ENCODE data around the gene CES4A.

CES4A gene

GRCh38 chr16:67050796-67051195, 62.4 kb downstream of the CES4A start:
- Mint-ChIP-seq H3K4me1 (ENCODE audit: low read depth) (peaks cover 16% of the 10 kb centered on the region), H3K27me3 (no peaks in the 10 kb centered on the region), H3K9me3 (no peaks in the 10 kb centered on the region), H3K36me3 (ENCODE audit: low read depth) (peaks cover 62% of the 10 kb centered on the region), H3K4me3 (no peak overlapping the region), H3K27ac (no peak overlapping the region)
- intact Hi-C loops (cut with micrococcal nuclease) = no loop called here

GRCh38 chr16:67052399-67052798, 64.0 kb downstream of the CES4A start:
- Mint-ChIP-seq H3K4me3 (no peak overlapping the region), H3K27ac (no peak overlapping the region), H3K36me3 (ENCODE audit: low read depth) (peaks cover 57% of the 10 kb centered on the region), H3K27me3 (no peaks in the 10 kb centered on the region), H3K4me1 (ENCODE audit: low read depth) (peaks cover 24% of the 10 kb centered on the region), H3K9me3 (no peaks in the 10 kb centered on the region)
- intact Hi-C loops (cut with micrococcal nuclease) = no loop called here

- Mint-ChIP-seq H3K36me3 (ENCODE audit: low read depth) (peaks cover 50% of the 10 kb centered on the region), H3K27ac (no peak overlapping the region), H3K4me3 (no peak overlapping the region), H3K27me3 (no peaks in the 10 kb centered on the region), H3K9me3 (no peaks in the 10 kb centered on the region), H3K4me1 (ENCODE audit: low read depth) (peaks cover 24% of the 10 kb centered on the region)
- intact Hi-C loops (cut with micrococcal nuclease) = no loop called here
Measured at GRCh38 chr16:67053767-67054334, 65.5 kb downstream of the CES4A start.

- Mint-ChIP-seq H3K27ac (no peak overlapping the region), H3K4me3 (no peak overlapping the region)
Measured at GRCh38 chr16:67054901-67055300, 66.5 kb downstream of the CES4A start.

GRCh38 chr16:67055712-67056487, 67.5 kb downstream of the CES4A start:
- intact Hi-C loops (cut with micrococcal nuclease) = no loop called here
- H3K27ac Mint-ChIP-seq = peak overlapping the region; percentile 22
- no peak overlapping the region for H3K4me3 Mint-ChIP-seq
- H3K36me3 Mint-ChIP-seq (ENCODE audit: low read depth) = peaks cover 58% of the 10 kb centered on the region
- H3K9me3 Mint-ChIP-seq = no peaks in the 10 kb centered on the region
- H3K4me1 Mint-ChIP-seq (ENCODE audit: low read depth) = peaks cover 24% of the 10 kb centered on the region
- H3K27me3 Mint-ChIP-seq = no peaks in the 10 kb centered on the region

More at GRCh38 chr16:67054901-67055300, 66.5 kb downstream of the CES4A start:
- H3K9me3 Mint-ChIP-seq = no peaks in the 10 kb centered on the region
- H3K4me1 Mint-ChIP-seq (ENCODE audit: low read depth) = peaks cover 24% of the 10 kb centered on the region
- H3K36me3 Mint-ChIP-seq (ENCODE audit: low read depth) = peaks cover 49% of the 10 kb centered on the region
- intact Hi-C loops (cut with micrococcal nuclease) = no loop called here
- H3K27me3 Mint-ChIP-seq = no peaks in the 10 kb centered on the region

All from dendritic cell treated with granulocyte-macrophage colony-stimulating factor and Interleukin-4, amounts not matched to agents 40 ng/mL and 50 ng/mL, for 4 days (primary cell).